SK-N-MC (cell line): ENCODE data around the gene CFAP299.

ENCODE experiments used
- EZH2 ChIP-seq: fragments of 200-600 bp; sonication (generic); IDR thresholded peaks from one replicate; pipeline ENCODE4 v1.6.1; 2017; ENCODE audit warnings: antibody characterized with exemption
- POLR2AphosphoS5 ChIP-seq: IDR thresholded peaks from 2 replicates; pipeline ENCODE4 v1.6.1; 2012; ENCODE audit warnings: mild to moderate bottlenecking, low read depth, low read length, borderline replicate concordance

- TF ChIP-seq EZH2, result no peak
- no peak for TF ChIP-seq POLR2AphosphoS5
Measured at GRCh38 chr4:80956421-80956820, 620.9 kb downstream of the CFAP299 start.
